Stimulated activated CD4-positive, alpha-beta T cell treated with anti-CD3 and anti-CD28 coated beads, Interleukin-15, amount 100 ng/mL, for 24 hours (primary cell): ENCODE measurements around the gene UBE2Z.
A peak's percentile ranks its signal among the peaks of the same experiment; 100 is the strongest.
"Not testable (repeated sequence)": the region's sequence is repeated elsewhere in the genome, so short reads cannot be mapped to it uniquely, and the experiment has no call there.

Experiments
- DNase-seq: peaks from one replicate; pipeline ENCODE4 v3.0.0-alpha.2; 2020

UBE2Z gene

DNA sequence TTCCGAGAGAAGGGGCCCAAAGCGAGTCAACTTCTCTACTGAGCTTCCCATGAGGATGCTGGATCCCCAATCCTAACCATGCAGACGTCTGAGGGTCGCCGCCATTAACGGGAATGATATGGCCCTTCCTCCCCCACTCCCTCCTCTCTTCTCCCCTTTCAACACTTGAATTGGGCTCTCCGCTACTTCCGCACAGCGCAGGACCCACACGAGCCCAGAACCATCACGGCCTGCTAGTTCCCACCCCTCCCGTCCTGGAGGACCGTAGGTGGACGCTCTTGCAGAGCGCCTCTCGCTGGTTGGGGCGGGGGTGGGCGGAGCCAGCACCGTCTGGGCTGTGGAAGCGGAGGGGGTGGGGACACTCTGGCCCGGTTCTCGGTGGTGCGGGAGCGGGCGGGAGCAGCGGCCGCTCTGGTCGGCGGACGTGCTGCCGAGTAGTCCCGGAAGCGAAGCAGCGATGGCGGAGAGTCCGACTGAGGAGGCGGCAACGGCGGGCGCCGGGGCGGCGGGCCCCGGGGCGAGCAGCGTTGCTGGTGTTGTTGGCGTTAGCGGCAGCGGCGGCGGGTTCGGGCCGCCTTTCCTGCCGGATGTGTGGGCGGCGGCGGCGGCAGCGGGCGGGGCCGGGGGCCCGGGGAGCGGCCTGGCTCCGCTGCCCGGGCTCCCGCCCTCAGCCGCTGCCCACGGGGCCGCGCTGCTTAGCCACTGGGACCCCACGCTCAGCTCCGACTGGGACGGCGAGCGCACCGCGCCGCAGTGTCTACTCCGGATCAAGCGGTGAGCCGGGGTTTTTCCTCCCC lies at the start of gene UBE2Z:
Gene UBE2Z (plus strand): TSS at position 361 of the 797 bp plus-strand sequence. CDS start 97 bp downstream, at position 458.
- peak; percentile 94 for DNase-seq

DNA sequence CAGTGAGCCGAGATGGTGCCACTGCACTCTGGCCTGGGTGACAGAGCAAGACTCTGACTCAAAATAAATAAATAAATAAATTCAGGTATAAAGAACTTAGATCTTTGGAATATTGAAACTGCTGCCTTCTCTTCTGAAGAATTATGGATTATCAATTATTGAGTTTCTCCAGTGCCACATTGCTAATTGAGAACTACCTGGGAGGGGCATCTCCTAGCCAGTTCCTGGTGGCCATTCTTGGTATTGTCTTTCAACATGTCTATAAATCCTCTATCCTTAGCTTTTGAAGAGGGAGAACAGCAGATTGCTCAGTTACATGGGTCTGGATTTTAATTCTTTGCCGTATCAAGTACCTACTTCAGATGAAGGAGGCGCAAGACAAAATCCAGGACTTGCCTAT lies 48.2 kb upstream of the UBE2Z start:
- DNase-seq: no peak

GRCh38 chr17:48860456-48860855 lies 47.8 kb upstream of the UBE2Z start:
- no peak for DNase-seq

DNA sequence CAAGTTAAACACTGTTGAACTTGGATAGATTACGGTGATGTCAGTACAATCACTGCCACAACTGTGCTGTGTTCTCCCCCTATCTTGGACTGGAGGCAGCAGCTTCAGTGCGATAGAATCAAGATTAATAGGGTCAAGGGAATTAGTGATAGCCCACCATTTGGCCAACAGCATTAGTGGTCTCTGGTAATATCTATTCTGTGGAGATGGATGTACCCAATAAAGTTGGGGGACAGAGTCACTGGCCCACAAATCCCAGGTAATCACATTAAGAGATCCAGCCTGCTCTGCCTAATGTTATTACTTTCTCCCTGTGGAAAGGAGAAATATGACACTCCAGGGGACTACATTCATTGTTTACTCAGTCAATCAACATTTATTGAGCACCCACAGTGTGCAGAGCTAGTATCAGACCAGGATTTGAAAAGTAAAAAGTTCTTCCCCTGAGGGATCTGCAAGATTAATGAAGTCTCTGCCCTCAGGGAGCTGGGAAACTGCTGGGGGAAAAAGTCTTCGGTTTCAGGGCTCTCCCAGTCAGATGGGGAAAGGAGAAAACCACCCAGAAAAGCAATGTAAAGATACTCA lies 39.2 kb upstream of the UBE2Z start:
- DNase-seq: no peak

DNA sequence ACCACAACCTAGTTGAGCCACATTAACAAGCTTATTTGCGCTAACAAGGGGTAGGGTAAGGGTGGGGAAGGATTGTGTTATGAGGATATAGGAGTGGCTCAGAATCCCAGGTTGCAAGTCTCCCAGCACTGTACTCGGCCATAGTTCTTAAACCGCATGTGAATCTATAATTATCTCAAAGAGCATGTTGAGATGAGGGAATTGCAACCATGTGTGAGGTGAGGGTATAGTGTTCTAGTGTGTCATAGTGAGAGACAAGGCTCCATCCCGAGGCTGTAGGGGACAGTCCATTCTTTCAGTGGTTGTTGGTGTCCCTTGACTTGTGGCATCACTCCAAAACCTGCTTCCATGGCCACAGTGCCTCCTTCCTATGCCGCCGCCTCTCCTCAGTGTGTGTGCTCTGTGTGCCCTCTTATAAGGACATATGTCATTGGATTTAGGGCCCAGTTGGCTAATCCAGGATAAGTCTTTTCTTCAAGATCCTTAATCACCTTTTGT lies 38.3 kb upstream of the UBE2Z start:
- DNase-seq: no peak

GRCh38 chr17:48871035-48871550 lies 37.1 kb upstream of the UBE2Z start:
- DNase-seq: no peak

DNA sequence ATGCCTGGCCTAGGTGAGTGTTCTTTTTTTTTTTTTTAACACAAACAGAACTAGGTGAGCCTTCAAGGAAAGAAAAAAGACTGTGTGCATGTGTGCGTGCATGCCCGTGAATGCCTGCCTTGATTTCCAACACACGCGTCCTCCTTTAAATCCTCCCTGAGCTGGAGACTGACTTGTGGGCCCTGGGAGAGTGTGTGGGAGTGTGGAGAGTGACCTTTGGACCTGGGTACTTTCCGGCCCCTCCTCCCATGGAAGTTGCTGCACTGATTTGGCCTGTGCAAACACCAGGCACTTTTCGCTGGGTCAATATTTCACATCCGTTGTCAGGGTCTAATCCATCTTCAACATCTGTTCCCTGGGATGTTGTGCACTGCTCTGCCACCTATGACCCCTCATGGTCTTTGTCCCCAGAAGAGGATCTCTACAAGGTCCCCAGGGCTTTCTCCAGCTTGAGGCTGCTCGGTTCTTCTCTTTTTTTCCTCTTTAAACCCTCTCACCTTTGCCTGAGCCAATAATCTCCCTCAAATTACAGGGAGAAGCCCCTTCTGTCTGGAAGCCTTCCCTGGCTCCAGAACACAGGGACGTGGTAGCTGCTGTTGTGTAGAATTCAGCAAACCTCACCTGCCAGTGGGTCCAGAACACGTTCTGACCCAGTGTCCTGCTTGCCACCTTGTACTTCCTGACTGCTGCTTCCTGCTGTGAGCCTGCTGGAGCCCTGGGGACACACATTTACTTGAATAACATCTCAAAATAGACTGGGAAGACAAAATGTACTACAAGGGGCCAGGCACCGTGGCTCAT lies 36.5 kb upstream of the UBE2Z start:
- no peak for DNase-seq

GRCh38 chr17:48872409-48872808 lies 35.8 kb upstream of the UBE2Z start:
- DNase-seq: not testable (repeated sequence)

GRCh38 chr17:48873209-48873608 lies 35.0 kb upstream of the UBE2Z start:
- DNase-seq: no peak

- DNase-seq: no peak
Observed at GRCh38 chr17:48873696-48874443, 34.3 kb upstream of the UBE2Z start.

DNA sequence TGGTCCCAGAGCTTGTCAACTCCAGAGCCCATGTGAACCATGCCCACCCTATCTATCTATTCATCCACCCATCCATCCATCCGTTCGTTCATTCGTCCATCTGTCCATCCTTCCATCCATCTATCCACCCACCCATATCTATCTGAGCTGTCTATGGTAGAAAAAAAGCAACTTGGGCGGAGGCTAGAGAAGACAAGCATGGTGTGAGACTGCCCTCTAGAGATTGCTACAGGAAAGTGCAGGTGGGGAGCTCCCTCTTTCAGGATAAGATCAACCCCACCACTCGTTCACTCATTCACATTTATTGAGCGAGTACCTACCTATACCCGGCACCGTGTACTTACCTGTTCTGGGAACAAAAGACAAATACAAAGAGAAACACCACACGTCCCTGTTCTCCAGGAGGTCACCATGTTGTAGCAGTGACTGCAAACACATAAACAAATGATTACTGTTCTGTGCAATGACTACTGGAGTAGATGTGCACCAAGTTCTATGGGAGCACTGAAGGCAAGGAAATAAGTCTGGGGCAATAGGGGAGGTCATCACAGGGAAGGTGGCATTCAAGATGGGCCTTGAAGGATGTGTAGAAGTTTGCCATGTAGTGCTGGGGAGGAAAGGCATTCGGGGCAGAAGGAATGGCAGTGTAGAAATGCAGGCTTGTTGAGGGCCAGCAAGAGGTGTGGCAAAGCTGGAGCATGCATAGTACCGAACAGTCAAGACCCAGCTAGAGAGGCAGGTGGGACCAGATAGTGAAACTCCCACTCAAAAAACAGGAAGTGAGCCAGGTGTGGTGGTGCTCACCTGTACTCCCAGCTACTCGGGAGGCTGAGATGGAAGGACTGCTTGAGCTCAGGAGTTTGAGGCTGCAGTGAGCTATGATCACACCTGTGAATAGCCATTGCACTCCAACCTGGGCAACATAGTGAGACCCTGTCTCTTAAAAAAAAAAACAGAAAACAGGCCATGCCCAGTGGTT lies 29.0 kb upstream of the UBE2Z start:
- peak; percentile 54 for DNase-seq

DNA sequence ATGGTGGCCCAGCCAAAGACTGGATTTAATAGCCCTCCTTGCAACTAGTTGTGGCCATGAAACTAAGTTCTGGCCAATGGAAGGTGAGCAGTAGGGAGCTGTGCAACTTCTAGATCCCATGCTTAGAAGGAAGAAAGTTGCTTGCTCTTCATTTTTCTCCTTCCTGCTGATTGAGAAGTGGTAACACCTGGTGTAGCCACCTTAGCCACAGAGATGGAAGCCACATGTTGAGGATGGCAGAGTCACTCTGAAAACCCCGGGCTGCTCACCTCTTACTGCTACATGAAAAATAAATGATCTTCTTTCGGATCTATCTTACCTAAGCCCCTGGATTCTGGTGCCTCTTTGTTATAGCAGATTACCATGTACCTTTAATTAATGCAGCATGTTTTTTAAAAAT lies 25.9 kb upstream of the UBE2Z start:
- no peak for DNase-seq

GRCh38 chr17:48883171-48883570 lies 25.0 kb upstream of the UBE2Z start:
- no peak for DNase-seq

GRCh38 chr17:48890086-48890485 lies 18.1 kb upstream of the UBE2Z start:
- no peak for DNase-seq

DNA sequence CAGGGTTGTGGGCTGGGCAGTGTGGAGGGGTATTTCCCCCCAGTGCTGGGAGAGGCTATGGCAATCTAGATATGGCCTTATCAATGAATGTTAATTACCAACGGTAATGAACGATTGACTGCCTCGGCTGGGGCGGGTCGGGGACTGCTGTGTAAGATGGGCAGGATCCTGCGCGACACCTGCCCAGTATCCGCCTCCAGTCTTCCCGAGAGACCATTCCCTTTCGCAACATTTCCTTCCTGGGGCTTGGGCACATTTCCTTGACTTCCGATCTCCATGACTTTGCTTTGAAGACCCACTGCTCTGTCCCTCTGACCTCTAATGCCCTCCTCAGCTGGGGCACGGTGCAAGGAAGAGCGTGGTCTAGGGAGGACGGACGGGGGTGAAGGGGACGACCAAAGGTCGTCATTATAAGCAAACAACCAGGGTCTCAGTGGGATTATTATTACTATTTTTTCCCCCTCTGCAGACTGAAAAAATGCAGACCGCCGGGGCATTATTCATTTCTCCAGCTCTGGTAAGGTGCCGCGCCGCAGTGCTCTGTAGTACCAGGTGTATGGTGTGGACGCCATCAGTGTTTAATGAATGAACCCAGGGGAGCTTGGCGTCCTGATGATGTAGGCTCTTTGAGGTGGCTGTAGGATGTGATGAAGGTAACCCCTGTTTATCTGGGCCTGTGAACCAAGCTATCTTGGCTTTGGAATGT lies 15.1 kb upstream of the UBE2Z start:
- DNase-seq: peak; percentile 27

GRCh38 chr17:48893646-48894508 lies 14.3 kb upstream of the UBE2Z start:
- DNase-seq: no peak

- DNase-seq: no peak
Observed at GRCh38 chr17:48894886-48895285, 13.3 kb upstream of the UBE2Z start.

DNA sequence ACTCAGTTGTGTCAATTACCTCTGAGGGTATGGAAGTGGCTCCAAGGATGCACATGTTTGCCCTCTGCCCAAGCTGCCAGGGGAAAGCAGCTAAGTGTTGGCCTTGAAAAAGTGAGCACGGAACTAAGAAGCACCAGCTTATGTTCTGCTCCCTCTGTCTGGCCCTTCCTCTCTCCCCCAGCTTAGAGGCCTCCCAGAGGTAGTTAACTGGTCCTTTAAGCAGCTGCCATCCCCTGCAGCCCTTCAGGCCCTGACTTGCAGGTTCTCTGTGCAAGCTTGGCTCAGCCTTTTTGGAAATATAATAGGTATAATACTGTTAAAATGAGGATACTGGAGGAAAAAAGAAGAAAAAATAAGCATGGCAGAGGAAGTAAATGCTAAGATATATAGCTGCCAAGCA lies 7.0 kb upstream of the UBE2Z start:
- DNase-seq: no peak

GRCh38 chr17:48903401-48903800 lies 4.8 kb upstream of the UBE2Z start:
- no peak for DNase-seq

DNA sequence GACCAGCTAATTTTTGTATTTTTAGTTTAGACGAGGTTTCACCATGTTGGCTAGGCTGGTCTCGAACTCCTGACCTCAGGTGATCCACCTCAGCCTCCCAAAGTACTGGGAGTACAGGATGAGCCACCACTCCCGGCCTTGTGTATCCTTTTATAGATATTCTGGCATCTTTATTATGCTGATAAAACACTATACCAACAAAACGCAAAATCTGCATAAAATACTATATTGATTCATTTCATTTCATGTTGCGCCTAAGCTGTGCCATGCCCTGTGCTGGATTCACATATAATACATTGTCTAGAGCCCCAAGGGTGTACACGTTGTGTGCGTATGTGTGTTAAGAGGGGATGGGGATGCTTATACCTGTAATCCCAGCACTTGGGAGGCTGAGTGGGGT lies 3.8 kb upstream of the UBE2Z start:
- no peak for DNase-seq
